SK-N-SH treated with all-trans-retinoic acid at 6 μM for 48 hours (cell line): ENCODE measurements around the gene MTA1.

Experiments
- ATAC-seq: fragments of 200-7000 bp; cut with Tn5 transposase; 3 replicates; pipeline ENCODE4 v1.9.1; 2020; ENCODE audit warnings: mild to moderate bottlenecking, moderate library complexity
- CSDC2 ChIP-seq: fragments of 250-450 bp; sonication (Bioruptor Pico); IDR thresholded peaks from 2 replicates; pipeline ENCODE4 v1.5.0; 2020; ENCODE audit warnings: mild to moderate bottlenecking, moderate library complexity
- GLIS3 ChIP-seq: fragments of 250-450 bp; sonication (Bioruptor Pico); IDR thresholded peaks from 2 replicates; pipeline ENCODE4 v1.5.0; 2020; ENCODE audit warnings: mild to moderate bottlenecking, moderate library complexity
- ISL1 ChIP-seq: fragments of 250-450 bp; sonication (Bioruptor Pico); IDR thresholded peaks from 2 replicates; pipeline ENCODE4 v2.1.2; 2022; ENCODE audit warnings: mild to moderate bottlenecking, moderate library complexity
- OSR1 ChIP-seq: fragments of 250-450 bp; sonication (Bioruptor Pico); IDR thresholded peaks from 2 replicates; pipeline ENCODE4 v1.8.0; 2022; ENCODE audit warnings: moderate library complexity, mild to moderate bottlenecking, inconsistent platforms
- PPARA ChIP-seq: fragments of 250-450 bp; sonication (Bioruptor Pico); IDR thresholded peaks from 2 replicates; pipeline ENCODE4 v1.5.0; 2020; ENCODE audit warnings: mild to moderate bottlenecking, borderline replicate concordance
- RARB ChIP-seq: fragments of 250-450 bp; sonication (Bioruptor Pico); IDR thresholded peaks from 2 replicates; pipeline ENCODE4 v1.8.0; 2021; ENCODE audit warnings: mild to moderate bottlenecking, moderate library complexity
- SNAI2 ChIP-seq: fragments of 250-450 bp; sonication (Bioruptor Pico); IDR thresholded peaks from 2 replicates; pipeline ENCODE4 v1.5.0; 2020; ENCODE audit warnings: mild to moderate bottlenecking, moderate library complexity
- TCF4 ChIP-seq: fragments of 250-450 bp; sonication (Bioruptor Pico); IDR thresholded peaks from 2 replicates; pipeline ENCODE4 v1.8.0; 2021; ENCODE audit warnings: mild to moderate bottlenecking, moderate library complexity, borderline replicate concordance
- TOX ChIP-seq: fragments of 250-450 bp; sonication (Bioruptor Pico); IDR thresholded peaks from 2 replicates; pipeline ENCODE4 v1.8.0; 2021; ENCODE audit warnings: mild to moderate bottlenecking, moderate library complexity, borderline replicate concordance
- ZC3H10 ChIP-seq: fragments of 250-450 bp; sonication (Bioruptor Pico); IDR thresholded peaks from 2 replicates; pipeline ENCODE4 v1.5.1; 2021; ENCODE audit warnings: mild to moderate bottlenecking, moderate library complexity
- ZFP3 ChIP-seq: fragments of 250-450 bp; sonication (Bioruptor Pico); IDR thresholded peaks from 2 replicates; pipeline ENCODE4 v1.5.0; 2020; ENCODE audit warnings: mild to moderate bottlenecking, moderate library complexity
- ZNF70 ChIP-seq: fragments of 450-650 bp; formaldehyde crosslinking; IDR thresholded peaks from 2 replicates; pipeline ENCODE4 v1.5.0; 2020; ENCODE audit warnings: mild to moderate bottlenecking, moderate library complexity
- TF ChIP-seq, protein P1 (sequence below): fragments of 250-450 bp; sonication (Bioruptor Pico); IDR thresholded peaks from 2 replicates; pipeline ENCODE4 v1.8.0; 2021; ENCODE audit warnings: low read depth, mild to moderate bottlenecking, moderate library complexity, borderline replicate concordance
- TF ChIP-seq, protein P2 (sequence below): fragments of 250-450 bp; sonication (Bioruptor Pico); IDR thresholded peaks from 2 replicates; pipeline ENCODE4 v1.5.1; 2021; ENCODE audit warnings: mild to moderate bottlenecking, moderate library complexity
- TF ChIP-seq, protein P3 (sequence below): fragments of 250-450 bp; sonication (Bioruptor Pico); IDR thresholded peaks from 2 replicates; pipeline ENCODE4 v1.5.0; 2020; ENCODE audit warnings: mild to moderate bottlenecking, moderate library complexity
- TF ChIP-seq, protein P4 (sequence below): fragments of 250-450 bp; sonication (Bioruptor Pico); IDR thresholded peaks from 2 replicates; pipeline ENCODE4 v1.8.0; 2020; ENCODE audit warnings: mild to moderate bottlenecking, moderate library complexity, borderline replicate concordance
- TF ChIP-seq, protein P5 (sequence below): fragments of 250-450 bp; sonication (Bioruptor Pico); IDR thresholded peaks from 2 replicates; pipeline ENCODE4 v1.5.1; 2020; ENCODE audit warnings: low read depth, mild to moderate bottlenecking, moderate library complexity

MTA1 gene

DNA sequence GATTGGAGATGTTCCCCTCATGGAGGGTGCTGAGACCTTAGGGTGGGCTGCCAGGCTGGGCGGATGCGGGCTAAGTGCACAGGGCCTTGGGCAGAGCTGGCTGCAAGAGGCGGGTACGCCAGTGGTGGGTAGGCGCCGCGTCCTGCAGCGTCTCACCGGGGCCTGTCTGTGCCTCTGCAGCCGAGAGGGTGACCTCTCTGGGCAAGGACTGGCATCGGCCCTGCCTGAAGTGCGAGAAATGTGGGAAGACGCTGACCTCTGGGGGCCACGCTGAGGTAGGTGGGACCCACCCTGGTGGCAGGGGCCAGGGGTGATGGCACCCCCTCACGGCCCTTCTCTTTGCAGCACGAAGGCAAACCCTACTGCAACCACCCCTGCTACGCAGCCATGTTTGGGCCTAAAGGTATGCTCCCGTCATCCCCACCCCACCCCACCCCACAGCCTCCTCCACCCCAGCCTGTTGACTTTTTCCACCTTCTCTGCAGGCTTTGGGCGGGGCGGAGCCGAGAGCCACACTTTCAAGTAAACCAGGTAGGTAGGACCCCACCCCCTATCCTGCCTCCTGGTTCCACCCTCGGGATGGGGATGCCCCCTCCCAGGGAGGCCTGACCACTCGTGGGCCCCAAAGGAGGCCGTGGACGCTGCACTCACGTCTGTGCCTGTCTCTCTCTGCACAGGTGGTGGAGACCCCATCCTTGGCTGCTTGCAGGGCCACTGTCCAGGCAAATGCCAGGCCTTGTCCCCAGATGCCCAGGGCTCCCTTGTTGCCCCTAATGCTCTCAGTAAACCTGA is 68.6 kb downstream of the MTA1 start:
- TF ChIP-seq, protein P1, sequence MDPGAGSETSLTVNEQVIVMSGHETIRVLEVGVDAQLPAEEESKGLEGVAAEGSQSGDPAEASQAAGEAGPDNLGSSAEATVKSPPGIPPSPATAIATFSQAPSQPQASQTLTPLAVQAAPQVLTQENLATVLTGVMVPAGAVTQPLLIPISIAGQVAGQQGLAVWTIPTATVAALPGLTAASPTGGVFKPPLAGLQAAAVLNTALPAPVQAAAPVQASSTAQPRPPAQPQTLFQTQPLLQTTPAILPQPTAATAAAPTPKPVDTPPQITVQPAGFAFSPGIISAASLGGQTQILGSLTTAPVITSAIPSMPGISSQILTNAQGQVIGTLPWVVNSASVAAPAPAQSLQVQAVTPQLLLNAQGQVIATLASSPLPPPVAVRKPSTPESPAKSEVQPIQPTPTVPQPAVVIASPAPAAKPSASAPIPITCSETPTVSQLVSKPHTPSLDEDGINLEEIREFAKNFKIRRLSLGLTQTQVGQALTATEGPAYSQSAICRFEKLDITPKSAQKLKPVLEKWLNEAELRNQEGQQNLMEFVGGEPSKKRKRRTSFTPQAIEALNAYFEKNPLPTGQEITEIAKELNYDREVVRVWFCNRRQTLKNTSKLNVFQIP (CRISPR knock-in tag), result no peak
- TF ChIP-seq TCF4 (CRISPR knock-in tag), result no peak
- no peak for TF ChIP-seq ZFP3
- TF ChIP-seq OSR1 (CRISPR knock-in tag), result no peak
- no peak for TF ChIP-seq CSDC2 (CRISPR knock-in tag)
- TF ChIP-seq RARB (CRISPR knock-in tag), result no peak
- TF ChIP-seq, protein P2, sequence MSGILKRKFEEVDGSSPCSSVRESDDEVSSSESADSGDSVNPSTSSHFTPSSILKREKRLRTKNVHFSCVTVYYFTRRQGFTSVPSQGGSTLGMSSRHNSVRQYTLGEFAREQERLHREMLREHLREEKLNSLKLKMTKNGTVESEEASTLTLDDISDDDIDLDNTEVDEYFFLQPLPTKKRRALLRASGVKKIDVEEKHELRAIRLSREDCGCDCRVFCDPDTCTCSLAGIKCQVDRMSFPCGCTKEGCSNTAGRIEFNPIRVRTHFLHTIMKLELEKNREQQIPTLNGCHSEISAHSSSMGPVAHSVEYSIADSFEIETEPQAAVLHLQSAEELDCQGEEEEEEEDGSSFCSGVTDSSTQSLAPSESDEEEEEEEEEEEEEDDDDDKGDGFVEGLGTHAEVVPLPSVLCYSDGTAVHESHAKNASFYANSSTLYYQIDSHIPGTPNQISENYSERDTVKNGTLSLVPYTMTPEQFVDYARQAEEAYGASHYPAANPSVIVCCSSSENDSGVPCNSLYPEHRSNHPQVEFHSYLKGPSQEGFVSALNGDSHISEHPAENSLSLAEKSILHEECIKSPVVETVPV, result no peak
- TF ChIP-seq ZC3H10, result no peak
- TF ChIP-seq TOX, result no peak
- TF ChIP-seq PPARA (CRISPR knock-in tag), result no peak
- TF ChIP-seq ZNF70 (CRISPR knock-in tag), result no peak
- TF ChIP-seq, protein P3, sequence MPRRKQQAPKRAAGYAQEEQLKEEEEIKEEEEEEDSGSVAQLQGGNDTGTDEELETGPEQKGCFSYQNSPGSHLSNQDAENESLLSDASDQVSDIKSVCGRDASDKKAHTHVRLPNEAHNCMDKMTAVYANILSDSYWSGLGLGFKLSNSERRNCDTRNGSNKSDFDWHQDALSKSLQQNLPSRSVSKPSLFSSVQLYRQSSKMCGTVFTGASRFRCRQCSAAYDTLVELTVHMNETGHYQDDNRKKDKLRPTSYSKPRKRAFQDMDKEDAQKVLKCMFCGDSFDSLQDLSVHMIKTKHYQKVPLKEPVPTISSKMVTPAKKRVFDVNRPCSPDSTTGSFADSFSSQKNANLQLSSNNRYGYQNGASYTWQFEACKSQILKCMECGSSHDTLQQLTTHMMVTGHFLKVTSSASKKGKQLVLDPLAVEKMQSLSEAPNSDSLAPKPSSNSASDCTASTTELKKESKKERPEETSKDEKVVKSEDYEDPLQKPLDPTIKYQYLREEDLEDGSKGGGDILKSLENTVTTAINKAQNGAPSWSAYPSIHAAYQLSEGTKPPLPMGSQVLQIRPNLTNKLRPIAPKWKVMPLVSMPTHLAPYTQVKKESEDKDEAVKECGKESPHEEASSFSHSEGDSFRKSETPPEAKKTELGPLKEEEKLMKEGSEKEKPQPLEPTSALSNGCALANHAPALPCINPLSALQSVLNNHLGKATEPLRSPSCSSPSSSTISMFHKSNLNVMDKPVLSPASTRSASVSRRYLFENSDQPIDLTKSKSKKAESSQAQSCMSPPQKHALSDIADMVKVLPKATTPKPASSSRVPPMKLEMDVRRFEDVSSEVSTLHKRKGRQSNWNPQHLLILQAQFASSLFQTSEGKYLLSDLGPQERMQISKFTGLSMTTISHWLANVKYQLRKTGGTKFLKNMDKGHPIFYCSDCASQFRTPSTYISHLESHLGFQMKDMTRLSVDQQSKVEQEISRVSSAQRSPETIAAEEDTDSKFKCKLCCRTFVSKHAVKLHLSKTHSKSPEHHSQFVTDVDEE (CRISPR knock-in tag), result no peak
- TF ChIP-seq GLIS3, result no peak
- no peak for TF ChIP-seq SNAI2 (CRISPR knock-in tag)
- no peak for TF ChIP-seq ISL1 (CRISPR knock-in tag)
- TF ChIP-seq, protein P4, sequence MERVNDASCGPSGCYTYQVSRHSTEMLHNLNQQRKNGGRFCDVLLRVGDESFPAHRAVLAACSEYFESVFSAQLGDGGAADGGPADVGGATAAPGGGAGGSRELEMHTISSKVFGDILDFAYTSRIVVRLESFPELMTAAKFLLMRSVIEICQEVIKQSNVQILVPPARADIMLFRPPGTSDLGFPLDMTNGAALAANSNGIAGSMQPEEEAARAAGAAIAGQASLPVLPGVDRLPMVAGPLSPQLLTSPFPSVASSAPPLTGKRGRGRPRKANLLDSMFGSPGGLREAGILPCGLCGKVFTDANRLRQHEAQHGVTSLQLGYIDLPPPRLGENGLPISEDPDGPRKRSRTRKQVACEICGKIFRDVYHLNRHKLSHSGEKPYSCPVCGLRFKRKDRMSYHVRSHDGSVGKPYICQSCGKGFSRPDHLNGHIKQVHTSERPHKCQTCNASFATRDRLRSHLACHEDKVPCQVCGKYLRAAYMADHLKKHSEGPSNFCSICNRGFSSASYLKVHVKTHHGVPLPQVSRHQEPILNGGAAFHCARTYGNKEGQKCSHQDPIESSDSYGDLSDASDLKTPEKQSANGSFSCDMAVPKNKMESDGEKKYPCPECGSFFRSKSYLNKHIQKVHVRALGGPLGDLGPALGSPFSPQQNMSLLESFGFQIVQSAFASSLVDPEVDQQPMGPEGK (CRISPR knock-in tag), result no peak
- TF ChIP-seq, protein P5, sequence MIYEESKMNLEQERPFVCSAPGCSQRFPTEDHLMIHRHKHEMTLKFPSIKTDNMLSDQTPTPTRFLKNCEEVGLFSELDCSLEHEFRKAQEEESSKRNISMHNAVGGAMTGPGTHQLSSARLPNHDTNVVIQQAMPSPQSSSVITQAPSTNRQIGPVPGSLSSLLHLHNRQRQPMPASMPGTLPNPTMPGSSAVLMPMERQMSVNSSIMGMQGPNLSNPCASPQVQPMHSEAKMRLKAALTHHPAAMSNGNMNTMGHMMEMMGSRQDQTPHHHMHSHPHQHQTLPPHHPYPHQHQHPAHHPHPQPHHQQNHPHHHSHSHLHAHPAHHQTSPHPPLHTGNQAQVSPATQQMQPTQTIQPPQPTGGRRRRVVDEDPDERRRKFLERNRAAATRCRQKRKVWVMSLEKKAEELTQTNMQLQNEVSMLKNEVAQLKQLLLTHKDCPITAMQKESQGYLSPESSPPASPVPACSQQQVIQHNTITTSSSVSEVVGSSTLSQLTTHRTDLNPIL (CRISPR knock-in tag), result no peak
- no peak for ATAC-seq

DNA sequence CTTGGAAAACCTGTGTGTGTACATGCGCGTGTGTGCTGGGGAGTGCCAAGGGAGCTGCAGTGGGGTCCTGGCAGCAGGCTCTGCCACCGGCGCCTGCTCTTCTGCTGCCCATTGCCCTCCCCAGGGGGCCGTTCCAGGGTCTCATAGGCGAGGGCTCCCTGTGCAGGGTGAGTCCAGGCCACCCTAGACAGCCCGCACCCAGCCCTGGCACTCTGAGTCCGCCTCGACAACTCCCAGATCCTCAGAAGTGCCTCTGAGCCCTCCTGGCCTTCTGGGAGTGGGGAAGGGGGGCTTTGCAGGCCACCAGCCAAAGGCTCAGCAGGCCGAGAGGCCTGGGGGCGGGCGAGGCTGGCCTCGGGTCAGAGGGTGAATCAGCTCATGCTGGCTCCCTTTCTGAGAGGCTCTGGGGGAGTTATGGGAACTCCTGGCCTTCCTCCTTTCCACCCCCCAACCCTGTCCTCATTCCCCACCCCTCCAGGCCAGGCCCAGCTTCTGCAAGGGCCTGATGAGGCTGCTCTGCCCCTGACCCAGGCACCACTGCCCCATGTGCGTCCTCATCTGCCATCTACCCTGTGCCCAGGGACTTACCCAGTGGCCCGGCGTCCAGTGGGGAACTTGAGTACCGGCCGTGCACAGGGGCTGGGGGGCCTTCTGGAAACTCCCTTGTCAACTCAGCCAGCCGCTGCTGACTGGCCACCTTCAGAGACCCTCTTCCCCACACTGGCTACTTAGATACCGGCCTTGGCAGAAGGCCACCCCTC is 69.3 kb downstream of the MTA1 start:
- ATAC-seq, result no peak
- TF ChIP-seq RARB (CRISPR knock-in tag), result no peak
- TF ChIP-seq, protein P5 (CRISPR knock-in tag), result no peak
